Osteoblast (primary cell): ENCODE results near the gene CPXM2. TPM values are rescaled to one million over a fixed set of nuclear protein-coding genes. Genes with fewer than 3 reads are reported as not detected.

ENCODE experiments used
- DNase-seq: peaks from one replicate; pipeline ENCODE4 v3.0.0; 2011; ENCODE audit warnings: low spot score, mixed read lengths; ENCODE audit not compliant: insufficient read length; ENCODE audit errors: missing footprints
- H2AFZ ChIP-seq: 2 replicates; pipeline ENCODE4 v1.6.0; 2011; ENCODE audit warnings: mild to moderate bottlenecking, low read length
- H3K27ac ChIP-seq: 2 replicates; pipeline ENCODE4 v1.5.1; 2011; ENCODE audit warnings: mild to moderate bottlenecking, low read depth, low read length, moderate library complexity
- H3K27me3 ChIP-seq: 2 replicates; pipeline ENCODE4 v1.6.0; 2012; ENCODE audit warnings: mild to moderate bottlenecking, control low read depth, inconsistent platforms, low read length, moderate library complexity; ENCODE audit not compliant: insufficient read depth
- H3K36me3 ChIP-seq: 2 replicates; pipeline ENCODE4 v1.5.1; 2011; ENCODE audit warnings: mild to moderate bottlenecking, low read length, control low read depth, moderate library complexity; ENCODE audit not compliant: insufficient read depth
- H3K4me1 ChIP-seq: 2 replicates; pipeline ENCODE4 v1.5.1; 2011; ENCODE audit warnings: mild to moderate bottlenecking, low read length, control low read depth, moderate library complexity; ENCODE audit not compliant: insufficient read depth
- H3K4me2 ChIP-seq: 2 replicates; pipeline ENCODE4 v1.6.0; 2011; ENCODE audit warnings: mild to moderate bottlenecking, low read length; ENCODE audit not compliant: insufficient read depth
- H3K4me3 ChIP-seq: fragments of 200-600 bp; sonication (generic); 3 replicates; pipeline ENCODE4 v1.5.1; 2012; ENCODE audit warnings: mild to moderate bottlenecking, low read length, inconsistent platforms; ENCODE audit not compliant: insufficient read depth
- H3K79me2 ChIP-seq: 2 replicates; pipeline ENCODE4 v1.6.0; 2012; ENCODE audit warnings: mild to moderate bottlenecking, low read length, control low read depth, inconsistent platforms; ENCODE audit not compliant: insufficient read depth
- H3K9me3 ChIP-seq: 2 replicates; pipeline ENCODE4 v1.5.1; 2011; ENCODE audit warnings: low read depth, low read length, control low read depth
- H4K20me1 ChIP-seq: 2 replicates; pipeline ENCODE4 v1.6.0; 2012; ENCODE audit warnings: mild to moderate bottlenecking, low read length, control low read depth; ENCODE audit not compliant: insufficient read depth
- CTCF ChIP-seq: IDR thresholded peaks from 2 replicates; pipeline ENCODE4 v1.5.1; 2011; ENCODE audit warnings: mild to moderate bottlenecking, low read depth, low read length, moderate library complexity; ENCODE audit errors: extremely low read depth
- total RNA-seq: library from RNA; depleted of rRNA; stranded (reverse); fragments of >200 nt; gene quantifications from 2 replicates; pipeline ENCODE4 v1.2.3, GENCODE V29; 2012

CPXM2 gene
- total RNA-seq, 1 donor = 0.36 TPM

- Histone ChIP-seq H3K9me3 (no peaks in the 10 kb centered on the region), H3K36me3 (no peaks in the 10 kb centered on the region), H3K4me1 (no peaks in the 10 kb centered on the region), H2AFZ (no peak overlapping the region), H3K4me2 (no peak overlapping the region), H3K4me3 (no peak overlapping the region), H3K79me2 (no peaks in the 10 kb centered on the region), H3K27ac (no peak overlapping the region), H4K20me1 (no peaks in the 10 kb centered on the region), H3K27me3 (no peaks in the 10 kb centered on the region)
- no peak for TF ChIP-seq CTCF
- DNase-seq = peak; percentile 34
Measured at GRCh38 chr10:123883673-123884320, 7.8 kb downstream of the CPXM2 start.

- H3K27me3 ChIP-seq = no peaks in the 10 kb centered on the region
- H3K4me1 ChIP-seq = no peaks in the 10 kb centered on the region
- H3K4me2 ChIP-seq = no peak overlapping the region
- no peaks in the 10 kb centered on the region for H4K20me1 ChIP-seq
- peak; percentile 55 for DNase-seq
- no peak overlapping the region for H3K4me3 ChIP-seq
- H3K79me2 ChIP-seq = no peaks in the 10 kb centered on the region
- H3K9me3 ChIP-seq = no peaks in the 10 kb centered on the region
- H3K27ac ChIP-seq = no peak overlapping the region
- no peaks in the 10 kb centered on the region for H3K36me3 ChIP-seq
- TF ChIP-seq CTCF = no peak
- no peak overlapping the region for H2AFZ ChIP-seq
Measured at GRCh38 chr10:123882681-123883445, 8.7 kb downstream of the CPXM2 start.

GRCh38 chr10:123882177-123882576 lies 9.4 kb downstream of the CPXM2 start:
- Histone ChIP-seq H3K36me3 (no peaks in the 10 kb centered on the region), H3K9me3 (no peaks in the 10 kb centered on the region), H3K4me2 (no peak overlapping the region), H4K20me1 (no peaks in the 10 kb centered on the region), H3K27ac (no peak overlapping the region), H2AFZ (no peak overlapping the region), H3K4me1 (no peaks in the 10 kb centered on the region), H3K27me3 (no peaks in the 10 kb centered on the region), H3K79me2 (no peaks in the 10 kb centered on the region), H3K4me3 (no peak overlapping the region)
- peak; percentile 32 for DNase-seq
- TF ChIP-seq CTCF = no peak

- H3K36me3 ChIP-seq = no peaks in the 10 kb centered on the region
- H3K4me1 ChIP-seq = no peaks in the 10 kb centered on the region
- no peaks in the 10 kb centered on the region for H3K27me3 ChIP-seq
- H3K4me2 ChIP-seq = no peak overlapping the region
- no peak overlapping the region for H2AFZ ChIP-seq
- no peak overlapping the region for H3K4me3 ChIP-seq
- H3K79me2 ChIP-seq = no peaks in the 10 kb centered on the region
- peak; percentile 14 for DNase-seq
- no peak overlapping the region for H3K27ac ChIP-seq
- TF ChIP-seq CTCF = no peak
- H4K20me1 ChIP-seq = no peaks in the 10 kb centered on the region
- no peaks in the 10 kb centered on the region for H3K9me3 ChIP-seq
Measured at GRCh38 chr10:123879606-123880257, 11.9 kb downstream of the CPXM2 start.
